Epithelial cell of prostate (primary cell): ENCODE results near the gene UBR1.
A peak's percentile ranks its signal among the peaks of the same experiment; 100 is the strongest.
"Not testable (repeated sequence)": the region's sequence is repeated elsewhere in the genome, so short reads cannot be mapped to it uniquely, and the experiment has no call there.

ENCODE experiments used
- DNase-seq: peaks from one replicate; pipeline ENCODE4 v3.0.0-alpha.2; 2011; ENCODE audit warnings: low read depth, low spot score
- H3K27ac ChIP-seq: fragments of 450-650 bp; 2 replicates; pipeline ENCODE4 v1.5.1; 2017; ENCODE audit warnings: mild to moderate bottlenecking

Gene UBR1

DNA sequence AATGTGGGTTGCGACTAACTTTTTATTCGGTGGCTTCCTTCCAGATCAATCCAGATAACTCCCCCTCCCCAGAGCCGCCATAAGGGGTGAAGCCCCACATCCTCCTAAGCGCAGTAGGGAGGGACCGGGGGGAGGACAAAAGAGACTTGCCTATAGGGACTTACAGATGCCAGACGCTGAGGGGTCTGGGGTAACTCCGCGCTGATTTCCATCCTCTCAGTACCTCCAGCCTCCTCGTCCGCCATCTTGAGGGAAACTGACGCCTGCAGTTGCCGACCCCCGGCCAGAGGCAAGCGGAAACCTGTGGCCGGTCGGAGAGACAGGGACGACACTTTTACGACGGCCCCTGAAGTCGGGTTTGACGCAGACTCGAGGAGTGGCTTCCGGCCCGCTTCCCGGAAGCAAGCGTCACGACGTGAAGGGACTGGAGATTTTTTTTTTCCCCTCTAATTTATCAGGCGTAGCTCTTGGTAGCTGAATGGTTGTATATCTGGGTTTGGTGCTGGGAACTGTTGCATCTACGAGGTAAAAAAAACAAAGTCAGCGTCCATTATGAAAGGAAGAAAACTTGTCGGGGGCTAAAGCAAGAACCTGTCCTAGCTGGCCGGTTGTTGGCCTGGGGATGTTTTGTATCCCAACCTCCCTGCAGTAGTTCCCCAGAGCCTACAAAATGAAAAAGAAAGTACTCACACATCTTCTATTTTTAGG is at the start of gene UBR1:
Gene UBR1 (minus strand): TSS at position 261 of the 708 bp plus-strand sequence. CDS start 16 bp downstream, at position 245.
- DNase-seq: no peak
- H3K27ac ChIP-seq: peak within 1 kb of the TSS; percentile 79

DNA sequence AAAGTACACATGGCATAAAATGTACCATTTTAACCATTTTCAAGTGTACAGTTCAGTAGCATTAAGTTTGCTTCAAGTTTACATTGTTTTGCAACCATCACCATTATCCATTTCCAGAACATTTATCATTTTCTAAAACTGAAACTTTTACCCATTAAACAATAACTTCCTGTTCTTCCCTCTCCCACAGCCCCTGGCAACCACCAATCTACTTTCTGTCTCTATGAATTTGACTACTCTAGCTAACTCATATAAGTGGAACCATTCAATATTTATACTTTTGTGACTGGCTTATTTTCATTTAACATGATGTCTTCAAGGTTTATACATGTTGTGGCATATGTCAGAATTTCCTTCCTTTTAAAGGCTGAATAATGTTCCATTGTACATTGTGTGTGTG is 47.4 kb upstream of the UBR1 start:
- DNase-seq: no peak
- no peak overlapping the region for H3K27ac ChIP-seq

DNA sequence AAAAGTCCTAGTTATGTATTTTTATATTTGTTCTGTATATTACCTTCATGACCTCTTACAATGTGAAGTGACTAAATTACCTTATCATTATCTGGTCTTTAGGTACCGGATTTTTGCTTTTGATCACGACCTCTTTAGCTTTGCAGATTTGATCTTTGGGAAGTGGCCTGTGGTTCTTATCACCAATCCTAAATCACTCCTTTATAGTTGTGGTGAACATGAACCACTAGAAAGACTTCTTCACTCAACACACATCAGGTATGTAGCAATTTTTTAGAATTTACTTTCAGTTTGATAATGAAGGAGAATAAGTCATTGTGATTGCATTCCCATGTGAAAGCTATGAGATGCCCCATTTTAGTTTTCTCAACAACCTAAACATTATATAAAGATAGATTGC is 45.9 kb upstream of the UBR1 start:
- peak overlapping the region; percentile 96 for H3K27ac ChIP-seq
- DNase-seq: no peak

DNA sequence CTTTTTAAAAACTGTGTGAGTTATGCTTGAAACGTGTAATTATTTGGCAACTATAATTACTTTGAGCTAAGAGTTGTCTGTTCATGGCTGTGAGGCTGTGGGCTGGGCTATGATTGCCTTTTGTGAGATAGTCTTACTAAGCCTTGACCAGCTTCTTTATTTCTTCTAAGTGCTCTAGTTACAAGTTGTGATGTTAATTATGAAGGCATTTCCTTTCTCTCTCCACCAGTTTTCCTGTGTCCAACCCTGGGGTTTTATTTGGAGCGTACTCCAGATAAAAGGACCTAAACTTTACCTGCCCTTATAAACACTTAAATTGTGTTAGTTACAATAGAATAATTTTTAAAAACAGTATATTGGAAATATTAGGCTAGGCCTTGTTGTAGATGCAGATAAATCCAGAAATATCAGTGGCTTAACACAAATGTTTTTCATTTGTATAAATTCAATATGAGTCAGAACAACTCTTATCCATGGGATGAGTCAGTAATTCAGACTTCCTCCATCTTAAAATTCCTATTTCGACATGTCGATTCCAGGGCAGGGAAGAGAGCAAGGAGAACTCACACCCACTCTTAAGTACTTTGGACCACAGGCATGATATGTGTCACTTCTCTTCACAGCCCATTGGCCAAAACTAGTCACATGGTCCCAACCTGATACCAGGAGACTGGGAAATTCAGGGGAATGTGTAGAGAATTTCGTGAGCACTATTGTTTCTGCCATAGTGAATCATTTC is 44.5 kb upstream of the UBR1 start:
- peak; percentile 99 for DNase-seq
- peak overlapping the region; percentile 96 for H3K27ac ChIP-seq

DNA sequence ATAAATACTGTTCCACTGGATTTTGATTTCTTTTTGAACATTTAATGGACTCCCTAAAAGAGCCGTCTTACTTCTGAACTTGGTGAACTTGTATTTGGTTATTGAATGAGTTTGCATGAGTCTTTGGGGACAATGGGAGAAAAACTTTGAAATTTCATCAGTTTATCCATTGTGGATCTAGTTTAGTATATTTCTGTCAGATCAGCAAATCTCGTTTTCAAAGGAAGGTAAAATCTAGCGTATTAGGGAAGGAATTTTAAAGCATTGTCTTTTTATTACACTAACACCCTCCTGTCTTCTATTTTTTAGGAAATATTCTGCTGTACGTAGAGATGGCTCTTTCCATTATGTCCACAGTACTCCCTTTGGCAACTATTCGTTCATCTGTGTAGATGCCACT is 40.3 kb upstream of the UBR1 start:
- no peak for DNase-seq
- H3K27ac ChIP-seq: no peak overlapping the region

DNA sequence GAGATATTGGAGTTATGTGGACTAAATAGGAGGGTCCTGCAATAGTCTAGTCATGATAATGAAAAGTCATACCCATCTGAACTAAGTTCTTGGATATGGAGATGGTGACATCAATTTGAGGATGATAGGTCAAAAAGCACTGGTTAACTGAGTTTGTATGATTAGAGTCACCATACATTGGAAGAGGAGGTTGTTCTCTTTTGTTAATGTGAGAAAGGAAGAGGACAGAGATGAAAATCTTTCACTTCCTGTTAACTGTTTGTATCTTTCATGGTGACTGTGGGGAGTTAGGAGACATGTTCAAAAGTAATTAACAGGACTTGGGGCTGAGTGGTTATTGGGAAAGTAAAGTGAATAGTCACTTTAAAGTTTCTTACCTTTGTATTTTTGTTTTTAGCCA is 38.7 kb upstream of the UBR1 start:
- no peak overlapping the region for H3K27ac ChIP-seq
- no peak for DNase-seq

DNA sequence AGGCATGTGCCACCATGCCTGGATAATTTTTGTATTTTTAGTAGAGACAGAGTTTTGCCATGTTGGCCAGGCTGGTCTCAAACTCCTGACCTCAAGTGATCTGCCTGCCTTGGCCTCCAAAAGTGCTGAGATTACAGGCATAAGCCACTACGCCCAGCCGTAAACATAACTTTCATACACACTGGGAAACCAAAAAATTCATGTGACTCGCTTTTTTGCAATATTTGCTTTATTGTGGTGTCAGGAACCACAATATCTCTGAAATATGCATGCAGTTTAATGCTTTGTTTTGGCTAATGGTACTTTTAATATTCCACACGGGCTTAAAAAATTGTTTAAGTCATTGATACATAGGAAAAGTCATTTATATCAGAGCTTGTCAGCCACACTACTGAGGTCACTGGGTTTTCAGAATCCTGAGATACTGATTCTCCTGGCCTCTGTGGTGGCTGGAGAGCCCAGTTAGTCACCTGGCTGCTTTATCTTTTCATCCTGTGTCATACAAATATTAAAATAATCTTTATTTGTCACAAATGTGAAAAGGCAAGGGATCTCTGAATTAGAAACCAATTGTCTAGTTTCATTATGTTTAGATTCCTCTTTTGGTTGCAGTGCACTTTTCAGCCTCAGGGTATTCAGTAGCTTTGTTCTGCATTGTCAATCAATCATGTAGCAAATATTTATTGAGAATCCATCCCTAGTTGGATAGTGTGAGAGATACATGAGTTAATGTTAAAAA is 37.5 kb upstream of the UBR1 start:
- H3K27ac ChIP-seq: no peak overlapping the region
- no peak for DNase-seq

DNA sequence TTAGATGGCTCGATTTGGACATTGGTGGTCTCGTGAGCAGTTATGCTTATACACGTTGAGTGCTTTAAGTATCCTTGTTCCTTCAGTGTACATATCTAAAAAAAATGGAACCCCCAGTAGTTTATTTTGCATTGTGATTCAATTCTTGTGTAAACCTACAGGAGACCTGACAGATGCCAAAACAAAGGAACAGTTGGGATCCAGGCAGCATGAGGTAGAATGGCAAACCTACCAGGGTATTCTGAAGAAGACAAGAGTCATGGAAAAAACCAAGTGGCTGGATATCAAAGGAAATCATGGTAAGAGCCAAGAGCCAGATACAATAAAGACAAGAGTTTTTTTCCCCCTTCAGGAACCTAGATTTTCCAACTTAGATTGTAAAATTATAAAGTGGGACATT is 29.5 kb upstream of the UBR1 start:
- H3K27ac ChIP-seq: no peak overlapping the region
- DNase-seq: no peak

DNA sequence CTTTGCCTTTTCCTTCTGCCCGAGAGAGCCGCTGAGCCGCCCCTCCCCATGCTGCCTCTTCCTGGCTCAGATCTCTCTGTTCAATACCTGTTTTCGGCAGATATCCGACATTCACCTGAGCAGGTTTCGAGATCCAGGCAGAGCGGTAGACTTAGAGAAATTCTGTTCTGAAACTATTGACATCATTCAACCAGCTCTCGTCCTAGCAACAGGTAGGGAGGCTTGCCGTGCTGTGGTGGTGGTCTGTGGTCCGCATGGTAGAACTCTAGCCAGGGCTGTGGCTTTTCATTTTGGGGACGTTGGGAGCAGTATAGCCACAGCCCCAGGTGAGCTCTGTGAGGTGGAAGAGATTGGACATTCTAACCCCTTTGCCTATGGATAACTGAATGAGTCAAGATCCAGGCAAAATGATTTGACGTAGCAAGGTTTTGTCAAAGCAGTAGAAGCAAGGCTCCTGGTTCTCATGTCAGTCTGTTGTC is 28.4 kb upstream of the UBR1 start:
- DNase-seq: no peak

DNA sequence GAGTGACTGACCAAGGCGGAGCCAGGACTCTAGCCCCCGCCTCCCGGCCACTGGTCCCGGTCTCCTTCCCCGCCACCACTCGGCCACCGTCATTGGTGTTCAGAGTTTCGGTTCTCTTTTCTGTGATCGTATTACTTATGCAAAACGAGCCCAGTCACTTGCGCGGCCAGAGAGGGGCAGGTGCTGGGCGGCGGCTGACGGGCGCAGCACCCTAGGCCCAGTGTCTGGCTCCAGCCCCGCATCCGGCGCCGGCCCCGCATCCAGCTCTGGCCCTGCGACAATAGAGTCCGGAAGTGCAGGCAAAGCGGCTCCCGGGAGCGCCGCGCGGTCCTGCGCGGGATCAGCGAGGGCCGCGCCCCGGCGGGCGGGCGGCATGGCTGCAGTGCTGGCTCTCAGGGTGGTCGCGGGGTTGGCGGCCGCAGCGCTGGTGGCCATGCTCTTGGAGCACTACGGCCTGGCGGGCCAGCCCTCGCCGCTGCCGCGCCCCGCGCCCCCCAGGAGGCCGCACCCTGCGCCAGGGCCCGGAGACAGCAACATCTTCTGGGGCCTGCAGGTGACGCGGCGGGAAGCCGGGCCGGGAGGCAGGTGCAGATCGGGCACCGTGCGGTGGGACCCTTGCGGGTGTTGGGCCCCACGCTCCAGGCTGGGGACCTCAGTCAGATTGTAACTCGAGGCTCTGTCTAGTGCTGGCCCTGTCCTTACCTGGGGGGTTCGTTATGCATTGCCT is 27.8 kb upstream of the UBR1 start, which contains the start of gene TMEM62:
Gene TMEM62 (plus strand): TSS at position 157 of the 727 bp plus-strand sequence. CDS start 217 bp downstream, at position 374.
- H3K27ac ChIP-seq: peak within 1 kb of the TSS; percentile 64

More for the DNA sequence above, 28.4 kb upstream of the UBR1 start:
- H3K27ac ChIP-seq: peak overlapping the region; percentile 64

DNA sequence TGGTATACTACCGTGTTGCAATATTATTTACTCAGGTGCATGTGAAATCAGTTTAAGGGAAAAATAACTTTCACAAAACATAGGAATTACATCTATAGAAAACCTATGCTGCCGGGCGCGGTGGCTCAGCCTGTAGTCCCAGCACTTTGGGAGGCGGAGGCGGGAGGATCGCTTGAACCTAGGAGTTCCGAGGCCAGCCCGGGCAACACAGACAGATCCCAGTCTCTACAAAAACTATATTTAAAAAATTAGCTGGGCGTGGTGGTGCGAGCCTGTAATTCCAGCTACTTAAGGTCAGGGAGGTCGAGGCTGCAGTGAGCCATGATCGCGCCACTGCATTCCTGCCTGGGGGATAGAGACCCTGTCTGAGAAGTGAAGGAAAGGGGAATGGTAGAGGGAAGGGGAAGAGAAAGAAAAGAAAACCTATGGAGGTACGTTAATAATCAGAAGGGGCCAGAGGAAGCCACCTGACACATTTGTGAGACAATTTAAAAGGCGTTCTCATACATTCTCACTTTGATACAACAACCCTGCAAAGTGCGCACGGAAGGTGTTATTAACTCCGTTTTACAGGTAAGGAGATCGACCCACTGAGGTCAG is 27.1 kb upstream of the UBR1 start:
- DNase-seq: no peak
- H3K27ac ChIP-seq: peak overlapping the region; percentile 64

More for the DNA sequence above, 27.8 kb upstream of the UBR1 start, which contains the start of gene TMEM62:
- DNase-seq: no peak

DNA sequence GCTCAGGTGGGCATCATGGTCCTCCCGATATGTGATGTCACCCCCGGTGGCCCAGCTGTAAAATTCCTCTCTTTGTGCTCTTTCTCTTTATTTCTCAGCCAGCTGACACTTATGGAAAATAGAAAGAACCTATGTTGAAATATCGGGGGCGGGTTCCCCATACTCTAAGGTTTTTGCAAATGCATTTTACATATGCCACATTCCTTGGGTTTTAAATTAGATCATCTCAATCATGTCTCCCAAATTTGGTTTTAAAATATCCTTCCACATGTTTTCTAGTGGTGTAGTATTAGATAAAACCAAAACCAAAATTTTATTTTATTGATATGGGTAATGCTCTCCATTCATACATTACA is 23.1 kb upstream of the UBR1 start:
- no peak overlapping the region for H3K27ac ChIP-seq
- no peak for DNase-seq

DNA sequence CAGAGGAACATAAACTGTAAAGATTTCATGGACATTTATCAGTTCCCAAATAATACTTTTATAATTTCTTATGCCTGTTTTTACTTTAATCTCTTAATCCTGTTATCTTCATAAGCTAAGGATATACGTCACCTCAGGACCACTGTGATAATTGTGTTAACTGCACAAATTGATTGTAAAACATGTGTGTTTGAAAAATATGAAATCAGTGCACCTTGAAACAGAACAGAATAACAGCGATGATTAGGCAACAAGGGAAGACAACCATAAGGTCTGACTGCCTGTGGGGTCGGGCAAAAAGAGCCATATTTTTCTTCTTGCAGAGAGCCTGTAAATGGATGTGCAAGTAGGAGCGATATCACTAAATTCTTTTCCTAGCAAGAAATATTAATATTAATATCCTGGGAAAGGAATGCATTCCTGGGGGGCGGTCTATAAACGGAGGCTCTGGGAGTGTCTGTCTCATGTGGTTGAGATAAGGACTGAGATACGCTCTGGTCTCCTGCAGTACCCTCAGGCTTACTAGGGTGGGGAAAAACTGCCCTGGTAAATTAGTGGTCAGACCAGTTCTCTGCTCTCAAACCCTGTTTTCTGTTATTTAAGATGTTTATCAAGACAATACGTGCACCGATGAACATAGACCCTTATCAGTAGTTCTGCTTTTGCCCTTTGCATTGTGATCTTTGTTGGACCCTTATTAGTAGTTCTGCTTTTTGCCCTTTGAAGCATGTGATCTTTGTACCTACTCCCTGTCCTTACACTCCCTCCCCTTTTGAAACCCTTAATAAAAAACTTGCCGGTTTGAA is 22.5 kb upstream of the UBR1 start:
- H3K27ac ChIP-seq: peak overlapping the region; percentile 19
- DNase-seq: not testable (repeated sequence)

DNA sequence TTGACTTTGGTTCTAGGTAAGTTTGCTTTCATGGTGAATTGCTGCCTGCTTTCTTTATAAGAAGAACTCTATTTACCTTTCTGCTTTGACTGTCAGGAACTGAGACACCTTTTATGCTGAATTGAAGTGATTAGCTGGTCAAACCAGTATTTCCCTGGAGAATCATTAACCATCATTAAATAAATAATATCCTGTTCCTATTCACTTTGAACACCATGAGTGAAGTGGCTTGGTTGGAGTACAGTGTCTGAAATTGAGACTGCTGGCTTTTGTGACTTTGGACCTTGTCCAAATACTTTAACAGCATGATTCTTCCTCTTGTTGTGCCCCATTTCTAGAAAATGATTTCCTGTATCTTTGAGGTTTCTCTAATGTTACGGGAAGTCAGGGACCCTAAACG is 21.9 kb upstream of the UBR1 start:
- no peak for DNase-seq
- peak overlapping the region; percentile 19 for H3K27ac ChIP-seq

DNA sequence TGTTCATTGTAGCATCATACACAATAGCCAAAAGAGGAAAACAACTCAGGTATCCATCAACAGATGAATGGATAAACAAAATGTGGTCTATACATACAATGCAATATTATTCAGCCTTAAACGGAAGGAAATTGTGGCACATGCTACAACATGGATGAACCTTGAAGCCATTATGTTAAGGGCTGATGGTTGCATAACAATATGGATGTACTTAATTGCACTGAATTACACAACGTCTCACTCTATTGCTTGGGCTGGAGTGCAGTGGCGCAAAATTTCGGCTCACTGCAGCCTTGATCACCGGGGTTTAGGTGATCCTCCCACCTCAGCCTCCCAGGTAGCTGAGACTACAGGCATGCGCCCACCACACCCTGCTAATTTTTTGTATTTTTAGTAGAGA is 20.5 kb upstream of the UBR1 start:
- no peak overlapping the region for H3K27ac ChIP-seq
- DNase-seq: no peak

DNA sequence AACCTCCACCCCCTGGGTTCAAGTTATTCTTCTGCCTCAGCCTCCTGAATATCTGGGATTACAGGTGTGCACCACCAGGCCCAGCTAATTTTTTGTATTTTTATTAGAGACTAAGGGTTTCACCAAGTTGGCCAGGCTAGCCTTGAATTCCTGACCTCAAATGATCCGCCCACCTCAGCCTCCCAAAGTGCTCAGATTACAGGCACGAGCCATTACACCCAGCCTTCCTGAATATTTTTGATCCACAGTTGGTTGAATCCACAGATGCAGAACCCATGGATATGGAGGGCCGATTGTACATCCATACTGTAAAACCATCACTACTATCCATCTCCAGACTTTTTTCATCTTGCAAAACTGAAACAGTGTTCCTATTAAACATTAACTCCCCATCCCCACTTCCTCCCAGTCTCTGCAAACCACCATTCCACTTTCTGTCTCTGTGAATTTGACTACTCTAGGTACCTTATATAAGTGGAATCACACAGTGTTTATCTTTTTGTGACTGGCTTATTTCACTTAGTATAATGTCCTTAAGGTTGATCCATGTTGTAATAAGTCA is 19.3 kb upstream of the UBR1 start:
- DNase-seq: no peak
- no peak overlapping the region for H3K27ac ChIP-seq

DNA sequence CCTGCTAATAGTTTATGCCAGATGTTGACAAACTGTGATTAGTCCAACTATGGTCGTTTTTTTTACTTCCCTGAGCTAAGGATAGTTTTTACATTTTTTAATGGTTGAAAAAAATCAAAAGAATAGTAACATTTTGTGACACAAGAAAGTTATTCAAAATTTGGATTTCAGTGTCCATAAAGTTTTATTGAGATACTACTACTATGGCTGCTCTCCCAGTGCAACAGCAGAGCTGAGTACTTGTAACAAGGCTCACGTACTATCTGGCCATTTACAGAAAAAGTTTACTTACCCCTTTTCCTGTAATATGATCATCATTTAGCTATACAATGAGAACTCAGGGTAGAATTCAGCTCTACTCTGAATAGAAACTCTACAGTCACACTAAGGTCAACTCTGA is 16.0 kb upstream of the UBR1 start:
- no peak overlapping the region for H3K27ac ChIP-seq
- DNase-seq: no peak

DNA sequence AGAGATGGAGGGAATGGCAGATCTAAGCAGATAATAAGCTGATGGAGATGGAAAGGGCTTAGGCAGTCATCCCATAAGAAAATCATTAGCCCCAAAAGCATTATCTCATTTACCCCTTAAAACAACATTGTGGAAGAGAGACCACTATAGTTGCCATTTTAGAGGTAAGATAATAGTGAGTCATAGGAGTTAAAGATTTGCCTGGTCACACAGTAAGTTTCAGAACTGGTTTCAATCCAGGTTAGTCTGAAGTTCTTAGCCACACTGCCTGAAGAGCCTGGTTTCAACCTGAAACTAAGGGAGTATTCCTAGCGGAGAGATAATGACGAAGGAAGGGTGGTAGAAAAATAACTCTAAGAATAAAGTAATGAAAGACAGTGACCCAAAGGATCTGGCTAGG is 13.0 kb upstream of the UBR1 start:
- no peak for DNase-seq

DNA sequence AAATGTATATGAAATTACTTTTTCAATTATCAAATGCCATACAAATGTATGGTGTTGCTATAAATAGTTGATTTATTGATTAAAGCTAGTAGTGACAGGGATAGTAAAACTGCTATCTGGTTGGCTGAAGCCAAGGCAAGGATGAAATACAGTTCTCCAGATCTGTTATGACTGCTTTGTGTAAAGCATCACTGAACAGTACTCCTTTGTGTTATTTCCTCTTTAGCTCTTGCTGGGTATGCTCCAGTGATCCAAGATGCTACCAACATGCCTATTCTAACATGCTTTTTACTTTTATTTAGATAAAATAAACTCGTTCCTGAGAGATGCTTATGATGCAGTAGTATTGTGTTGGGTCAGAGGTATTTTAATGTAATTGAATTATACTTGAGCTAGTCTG is 12.4 kb upstream of the UBR1 start:
- H3K27ac ChIP-seq: no peak overlapping the region
- no peak for DNase-seq

More for the DNA sequence above, 13.0 kb upstream of the UBR1 start:
- no peak overlapping the region for H3K27ac ChIP-seq
